Activated CD4-positive, alpha-beta T cell treated with anti-CD3 and anti-CD28 coated beads for 4 hours (primary cell): ENCODE results near the gene QRSL1.
"Not testable (repeated sequence)": the region's sequence is repeated elsewhere in the genome, so short reads cannot be mapped to it uniquely, and the experiment has no call there.

Source experiments
- DNase-seq, 2 donors: peaks; one replicate each; pipeline ENCODE4 v3.0.0-alpha.2; 2020

Gene QRSL1

GRCh38 chr6:106623039-106623438 is 6.3 kb upstream of the QRSL1 start:
- DNase-seq = no peak

GRCh38 chr6:106626485-106626884 is 2.9 kb upstream of the QRSL1 start:
- no peak for DNase-seq

GRCh38 chr6:106627760-106628159 is 1.6 kb upstream of the QRSL1 start:
- DNase-seq = not testable (repeated sequence)

GRCh38 chr6:106628658-106629102 is 698 bp upstream of the QRSL1 start:
- DNase-seq = no peak

- DNase-seq = no peak
These were observed 433 bp downstream of the QRSL1 start for GRCh38 chr6:106629859-106630163.

- DNase-seq = no peak
These were observed 988 bp downstream of the QRSL1 start for GRCh38 chr6:106630366-106630765.

- no peak for DNase-seq
These were observed 2.0 kb downstream of the QRSL1 start for GRCh38 chr6:106631346-106631745.

GRCh38 chr6:106634565-106634964 is 5.2 kb downstream of the QRSL1 start:
- DNase-seq = no peak

- DNase-seq = no peak
These were observed 7.8 kb downstream of the QRSL1 start for GRCh38 chr6:106637051-106637716.

GRCh38 chr6:106637717-106638341 is 8.5 kb downstream of the QRSL1 start:
- DNase-seq = no peak

GRCh38 chr6:106639812-106640211 is 10.4 kb downstream of the QRSL1 start:
- no peak for DNase-seq

GRCh38 chr6:106642476-106642875 is 13.1 kb downstream of the QRSL1 start:
- no peak for DNase-seq

GRCh38 chr6:106643061-106643460 is 13.7 kb downstream of the QRSL1 start:
- DNase-seq = no peak

- no peak for DNase-seq
These were observed 19.4 kb downstream of the QRSL1 start for GRCh38 chr6:106648651-106649308.

- DNase-seq = no peak
These were observed 29.1 kb downstream of the QRSL1 start for GRCh38 chr6:106658469-106658868.

- no peak for DNase-seq
These were observed 30.5 kb downstream of the QRSL1 start for GRCh38 chr6:106659859-106660258.

GRCh38 chr6:106662458-106662857 is 33.1 kb downstream of the QRSL1 start:
- DNase-seq = no peak

- DNase-seq = no peak
These were observed 37.1 kb downstream of the QRSL1 start for GRCh38 chr6:106666282-106667021.

GRCh38 chr6:106667022-106667402 is 37.6 kb downstream of the QRSL1 start:
- no peak for DNase-seq

GRCh38 chr6:106670236-106670635 is 40.9 kb downstream of the QRSL1 start:
- DNase-seq = no peak

GRCh38 chr6:106671651-106672050 is 42.3 kb downstream of the QRSL1 start:
- no peak for DNase-seq

- DNase-seq = no peak
These were observed 45.3 kb downstream of the QRSL1 start for GRCh38 chr6:106674541-106675229.

GRCh38 chr6:106677282-106677681 is 47.9 kb downstream of the QRSL1 start:
- no peak for DNase-seq
